Liver (tissue), 3 donors: ENCODE data around the gene PTPRN2.

Experiments
- EGR1 ChIP-seq, 2 donors: IDR thresholded peaks; 2 replicates each; pipeline ENCODE4 v1.6.1; 2016 to 2018; ENCODE audit warnings: antibody characterized with exemption in 2 of 2, low read depth in 2 of 2
- GABPA ChIP-seq, 2 donors: IDR thresholded peaks in 1 of 2; conservative IDR thresholded peaks in 1 of 2; 2 replicates each; pipeline ENCODE4 v1.6.1; 2016; ENCODE audit warnings: antibody characterized with exemption in 2 of 2, mild to moderate bottlenecking in 1 of 2, moderate library complexity in 1 of 2
- JUND ChIP-seq, 2 donors: IDR thresholded peaks; 2 replicates each; pipeline ENCODE4 v1.6.1; 2016; ENCODE audit warnings: antibody characterized with exemption in 2 of 2
- MAX ChIP-seq: IDR thresholded peaks from 2 replicates; pipeline ENCODE4 v1.6.1; 2016; ENCODE audit warnings: antibody characterized with exemption
- NR2F2 ChIP-seq: IDR thresholded peaks from 2 replicates; pipeline ENCODE4 v1.6.1; 2016; ENCODE audit warnings: antibody characterized with exemption
- RAD21 ChIP-seq, 2 donors: IDR thresholded peaks; 2 replicates each; pipeline ENCODE4 v1.6.1; 2016; ENCODE audit warnings: antibody characterized with exemption in 2 of 2, mild to moderate bottlenecking in 2 of 2
- REST ChIP-seq: IDR thresholded peaks from 2 replicates; pipeline ENCODE4 v1.6.1; 2016; ENCODE audit warnings: antibody characterized with exemption, mild to moderate bottlenecking
- RXRA ChIP-seq, 2 donors: IDR thresholded peaks; 2 replicates each; pipeline ENCODE4 v1.6.1; 2017 to 2018; ENCODE audit warnings: antibody characterized with exemption in 2 of 2, mild to moderate bottlenecking in 1 of 2
- SP1 ChIP-seq: IDR thresholded peaks from 2 replicates; pipeline ENCODE4 v1.6.1; 2018; ENCODE audit warnings: antibody characterized with exemption, mild to moderate bottlenecking
- TAF1 ChIP-seq: conservative IDR thresholded peaks from 2 replicates; pipeline ENCODE4 v1.6.1; 2016; ENCODE audit warnings: antibody characterized with exemption, mild to moderate bottlenecking
- YY1 ChIP-seq: IDR thresholded peaks from 2 replicates; pipeline ENCODE4 v1.6.1; 2016; ENCODE audit warnings: antibody characterized with exemption, mild to moderate bottlenecking
- TF ChIP-seq, protein P1 (sequence below): fragments of 150-350 bp; IDR thresholded peaks from 2 replicates; pipeline ENCODE4 v1.5.1; 2017; ENCODE audit warnings: improper control_type of control experiment, low read depth, low read length; ENCODE audit not compliant: missing input control
- TF ChIP-seq, protein P2 (sequence below): IDR thresholded peaks from 2 replicates; pipeline ENCODE4 v1.6.1; 2016; ENCODE audit warnings: antibody characterized with exemption
- TF ChIP-seq, protein P3 (sequence below): IDR thresholded peaks from 2 replicates; pipeline ENCODE4 v1.6.1; 2016; ENCODE audit warnings: antibody characterized with exemption
- donor health status: healthy.
- donor health status: healthy.

DNA sequence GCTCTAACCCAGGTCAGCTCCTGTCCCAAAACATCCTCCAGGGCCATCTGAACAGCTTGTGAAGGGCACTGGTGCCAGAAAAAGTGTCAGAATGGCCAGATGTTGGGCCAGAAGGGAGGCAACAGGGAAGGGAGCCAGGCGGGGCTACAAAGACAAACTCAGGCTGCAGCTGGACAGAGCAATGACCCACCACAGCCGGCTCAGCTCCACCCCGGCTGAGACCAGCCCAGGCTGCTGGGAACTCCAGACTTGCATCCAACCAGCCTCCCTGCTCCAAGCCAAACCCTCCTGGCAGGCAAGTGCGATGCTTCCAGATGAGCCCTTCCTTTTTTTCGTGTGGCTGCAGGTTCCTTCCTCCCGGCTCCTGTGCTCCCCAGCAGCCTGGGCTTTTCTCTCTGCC lies 466.9 kb downstream of the PTPRN2 start:
- TF ChIP-seq TAF1: no peak
- TF ChIP-seq REST: no peak
- TF ChIP-seq, protein P1, sequence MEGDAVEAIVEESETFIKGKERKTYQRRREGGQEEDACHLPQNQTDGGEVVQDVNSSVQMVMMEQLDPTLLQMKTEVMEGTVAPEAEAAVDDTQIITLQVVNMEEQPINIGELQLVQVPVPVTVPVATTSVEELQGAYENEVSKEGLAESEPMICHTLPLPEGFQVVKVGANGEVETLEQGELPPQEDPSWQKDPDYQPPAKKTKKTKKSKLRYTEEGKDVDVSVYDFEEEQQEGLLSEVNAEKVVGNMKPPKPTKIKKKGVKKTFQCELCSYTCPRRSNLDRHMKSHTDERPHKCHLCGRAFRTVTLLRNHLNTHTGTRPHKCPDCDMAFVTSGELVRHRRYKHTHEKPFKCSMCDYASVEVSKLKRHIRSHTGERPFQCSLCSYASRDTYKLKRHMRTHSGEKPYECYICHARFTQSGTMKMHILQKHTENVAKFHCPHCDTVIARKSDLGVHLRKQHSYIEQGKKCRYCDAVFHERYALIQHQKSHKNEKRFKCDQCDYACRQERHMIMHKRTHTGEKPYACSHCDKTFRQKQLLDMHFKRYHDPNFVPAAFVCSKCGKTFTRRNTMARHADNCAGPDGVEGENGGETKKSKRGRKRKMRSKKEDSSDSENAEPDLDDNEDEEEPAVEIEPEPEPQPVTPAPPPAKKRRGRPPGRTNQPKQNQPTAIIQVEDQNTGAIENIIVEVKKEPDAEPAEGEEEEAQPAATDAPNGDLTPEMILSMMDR: no peak
- TF ChIP-seq, protein P2, sequence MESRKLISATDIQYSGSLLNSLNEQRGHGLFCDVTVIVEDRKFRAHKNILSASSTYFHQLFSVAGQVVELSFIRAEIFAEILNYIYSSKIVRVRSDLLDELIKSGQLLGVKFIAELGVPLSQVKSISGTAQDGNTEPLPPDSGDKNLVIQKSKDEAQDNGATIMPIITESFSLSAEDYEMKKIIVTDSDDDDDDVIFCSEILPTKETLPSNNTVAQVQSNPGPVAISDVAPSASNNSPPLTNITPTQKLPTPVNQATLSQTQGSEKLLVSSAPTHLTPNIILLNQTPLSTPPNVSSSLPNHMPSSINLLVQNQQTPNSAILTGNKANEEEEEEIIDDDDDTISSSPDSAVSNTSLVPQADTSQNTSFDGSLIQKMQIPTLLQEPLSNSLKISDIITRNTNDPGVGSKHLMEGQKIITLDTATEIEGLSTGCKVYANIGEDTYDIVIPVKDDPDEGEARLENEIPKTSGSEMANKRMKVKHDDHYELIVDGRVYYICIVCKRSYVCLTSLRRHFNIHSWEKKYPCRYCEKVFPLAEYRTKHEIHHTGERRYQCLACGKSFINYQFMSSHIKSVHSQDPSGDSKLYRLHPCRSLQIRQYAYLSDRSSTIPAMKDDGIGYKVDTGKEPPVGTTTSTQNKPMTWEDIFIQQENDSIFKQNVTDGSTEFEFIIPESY: no peak
- TF ChIP-seq GABPA (IDR thresholded peaks at IDR 0.05 in 1 of 2, conservative IDR thresholded peaks at IDR 0.05 in 1 of 2): no peak
- TF ChIP-seq MAX: no peak
- TF ChIP-seq RAD21 (IDR thresholded peaks at IDR 0.05): no peak
- no peak for TF ChIP-seq YY1
- TF ChIP-seq NR2F2: no peak
- TF ChIP-seq EGR1 (IDR thresholded peaks at IDR 0.05; ENCODE audit: low read depth in 2 of 2): no peak
- TF ChIP-seq JUND (IDR thresholded peaks at IDR 0.05): no peak
- TF ChIP-seq RXRA (IDR thresholded peaks at IDR 0.05): no peak
- TF ChIP-seq SP1: no peak
- TF ChIP-seq, protein P3, sequence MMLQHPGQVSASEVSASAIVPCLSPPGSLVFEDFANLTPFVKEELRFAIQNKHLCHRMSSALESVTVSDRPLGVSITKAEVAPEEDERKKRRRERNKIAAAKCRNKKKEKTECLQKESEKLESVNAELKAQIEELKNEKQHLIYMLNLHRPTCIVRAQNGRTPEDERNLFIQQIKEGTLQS: no peak
